AG09309 (cell line): Measurements from ENCODE around the gene FNDC3B.

Source experiments
- DNase-seq: peaks from one replicate; pipeline ENCODE4 v3.0.0-alpha.2; 2010; ENCODE audit warnings: low read depth
- H3K4me3 ChIP-seq: 2 replicates; pipeline ENCODE4 v1.5.1; 2011; ENCODE audit warnings: mild to moderate bottlenecking, low read depth, low read length, moderate library complexity; ENCODE audit not compliant: control insufficient read depth
- TF ChIP-seq, protein P1 (sequence below): IDR thresholded peaks from 2 replicates; pipeline ENCODE4 v1.5.1; 2011; ENCODE audit warnings: mild to moderate bottlenecking, low read depth, low read length, inconsistent platforms; ENCODE audit not compliant: insufficient read depth, control insufficient read depth; ENCODE audit errors: missing control alignments

The FNDC3B gene

DNA sequence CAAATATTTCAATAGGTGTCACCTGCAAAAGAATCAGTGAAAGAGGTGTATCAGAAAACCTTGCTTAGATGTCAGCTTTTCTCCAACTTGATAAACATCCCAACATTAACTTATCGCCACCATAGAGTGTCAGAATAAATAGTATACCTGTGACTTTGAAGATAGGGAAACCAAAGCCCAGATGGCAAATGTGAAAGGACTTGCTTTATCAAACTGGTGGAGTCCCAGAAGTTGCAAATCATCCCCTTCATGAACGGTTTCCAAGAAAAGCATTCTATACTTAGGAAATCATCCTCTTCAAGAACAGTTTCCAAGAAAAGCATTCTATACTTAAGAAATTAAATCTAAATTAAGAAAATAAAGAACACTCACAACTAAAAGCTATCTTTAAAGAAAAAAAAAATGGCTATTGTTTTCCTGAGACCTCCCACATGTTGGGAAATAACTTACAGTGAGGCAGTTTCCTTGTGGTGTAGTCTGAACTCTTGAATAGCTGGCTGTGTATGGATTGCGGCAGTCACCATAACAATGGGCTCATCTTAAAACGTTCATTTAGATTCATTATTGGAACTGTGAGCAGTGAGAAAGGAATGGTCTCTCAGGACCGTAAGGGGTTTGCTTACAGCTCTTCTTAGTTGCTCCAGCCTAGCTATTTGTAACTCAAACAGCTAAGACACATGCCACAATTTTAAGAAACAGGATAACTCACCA lies 352.4 kb downstream of the FNDC3B start:
- no peak overlapping the region for H3K4me3 ChIP-seq
- no peak for DNase-seq
- TF ChIP-seq, protein P1, sequence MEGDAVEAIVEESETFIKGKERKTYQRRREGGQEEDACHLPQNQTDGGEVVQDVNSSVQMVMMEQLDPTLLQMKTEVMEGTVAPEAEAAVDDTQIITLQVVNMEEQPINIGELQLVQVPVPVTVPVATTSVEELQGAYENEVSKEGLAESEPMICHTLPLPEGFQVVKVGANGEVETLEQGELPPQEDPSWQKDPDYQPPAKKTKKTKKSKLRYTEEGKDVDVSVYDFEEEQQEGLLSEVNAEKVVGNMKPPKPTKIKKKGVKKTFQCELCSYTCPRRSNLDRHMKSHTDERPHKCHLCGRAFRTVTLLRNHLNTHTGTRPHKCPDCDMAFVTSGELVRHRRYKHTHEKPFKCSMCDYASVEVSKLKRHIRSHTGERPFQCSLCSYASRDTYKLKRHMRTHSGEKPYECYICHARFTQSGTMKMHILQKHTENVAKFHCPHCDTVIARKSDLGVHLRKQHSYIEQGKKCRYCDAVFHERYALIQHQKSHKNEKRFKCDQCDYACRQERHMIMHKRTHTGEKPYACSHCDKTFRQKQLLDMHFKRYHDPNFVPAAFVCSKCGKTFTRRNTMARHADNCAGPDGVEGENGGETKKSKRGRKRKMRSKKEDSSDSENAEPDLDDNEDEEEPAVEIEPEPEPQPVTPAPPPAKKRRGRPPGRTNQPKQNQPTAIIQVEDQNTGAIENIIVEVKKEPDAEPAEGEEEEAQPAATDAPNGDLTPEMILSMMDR: no peak

DNA sequence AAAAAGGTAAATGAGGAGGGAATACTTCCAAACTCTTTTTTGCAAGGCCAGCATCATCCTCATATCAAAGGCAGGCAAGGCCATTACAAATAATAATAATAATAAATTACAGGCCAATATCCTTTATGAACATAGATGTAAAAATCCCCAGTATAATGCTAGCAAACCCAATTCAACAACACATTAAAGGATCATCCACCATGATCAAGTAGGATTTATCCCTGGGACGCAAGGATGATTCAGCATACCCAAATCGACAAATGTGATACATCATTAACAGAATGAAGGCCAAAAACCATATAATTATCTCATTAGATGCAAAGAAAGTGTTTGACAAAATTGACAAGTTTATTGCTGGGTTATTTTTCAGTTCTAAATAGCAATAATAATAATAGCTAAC lies 355.3 kb downstream of the FNDC3B start:
- H3K4me3 ChIP-seq: no peak overlapping the region
- TF ChIP-seq, protein P1: no peak
- DNase-seq: no peak

DNA sequence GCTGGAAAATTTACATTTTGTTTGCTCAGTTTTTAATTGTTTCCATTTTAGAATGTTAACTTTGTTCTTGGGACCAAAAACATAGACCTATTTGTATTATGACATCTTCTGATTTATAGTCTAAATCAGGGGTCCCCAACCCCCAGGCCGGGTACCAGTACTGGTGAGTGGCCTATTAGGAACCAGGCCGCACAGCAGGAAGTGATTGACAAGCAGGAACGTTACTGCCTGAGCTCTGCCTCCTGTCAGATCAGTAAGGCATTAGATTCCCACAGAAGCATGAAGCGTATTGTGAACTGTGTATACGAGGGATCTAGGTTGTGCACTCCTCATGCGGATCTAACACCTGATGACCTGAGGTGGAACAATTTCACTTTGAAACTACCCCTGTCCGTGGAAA lies 357.0 kb downstream of the FNDC3B start:
- no peak for DNase-seq
- TF ChIP-seq, protein P1: no peak
- no peak overlapping the region for H3K4me3 ChIP-seq

DNA sequence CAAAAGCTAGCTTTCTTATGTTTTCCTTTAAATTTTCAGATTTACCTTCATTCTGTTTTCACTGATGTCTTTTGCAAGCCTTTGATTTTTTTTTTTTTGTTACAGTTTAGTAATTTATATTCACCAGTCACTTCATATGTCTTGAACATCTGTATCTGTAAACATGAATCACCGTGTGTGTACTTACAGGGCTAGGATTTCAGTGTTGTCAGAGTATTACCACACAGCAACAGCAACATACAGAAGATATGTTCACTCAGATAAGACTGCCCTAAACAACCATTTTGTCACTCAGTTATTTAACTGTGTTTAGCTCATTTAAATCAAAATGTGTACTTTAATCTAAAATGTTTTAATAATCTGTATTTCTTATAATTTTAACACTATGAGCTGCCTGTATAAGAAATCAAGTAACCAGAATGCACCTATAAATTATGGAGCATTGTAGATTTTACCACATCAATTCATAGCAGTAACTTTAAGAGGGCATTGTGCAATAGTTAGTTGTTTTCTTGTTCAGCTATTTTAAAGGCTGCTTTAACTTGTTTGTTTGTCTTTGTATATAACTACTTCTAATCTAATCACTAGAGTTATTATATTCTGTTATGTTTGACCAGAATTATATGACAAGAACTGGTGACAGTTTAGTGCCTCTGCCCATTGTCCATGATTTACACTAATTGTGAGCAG lies 358.5 kb downstream of the FNDC3B start:
- TF ChIP-seq, protein P1: no peak
- no peak overlapping the region for H3K4me3 ChIP-seq
- no peak for DNase-seq

DNA sequence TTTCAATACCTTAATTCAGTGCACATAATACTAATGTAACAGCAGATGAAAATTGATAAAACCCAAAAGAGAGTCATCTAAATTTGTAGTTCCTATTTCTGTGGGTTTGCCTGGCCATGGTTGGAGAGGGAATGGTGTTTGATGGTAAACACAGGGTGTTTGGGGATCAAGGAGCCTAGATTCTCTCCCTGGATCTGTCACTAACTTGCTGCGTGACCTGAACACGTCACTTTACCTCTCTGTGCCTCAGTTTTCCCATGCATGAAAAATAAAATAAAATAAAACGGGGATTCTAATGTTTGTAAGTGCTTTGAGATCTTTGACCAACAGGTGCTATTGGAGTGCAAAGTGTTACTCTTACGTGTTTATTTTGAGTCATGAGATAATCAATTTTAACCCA lies 359.1 kb downstream of the FNDC3B start:
- no peak for DNase-seq
- TF ChIP-seq, protein P1: no peak
- no peak overlapping the region for H3K4me3 ChIP-seq

DNA sequence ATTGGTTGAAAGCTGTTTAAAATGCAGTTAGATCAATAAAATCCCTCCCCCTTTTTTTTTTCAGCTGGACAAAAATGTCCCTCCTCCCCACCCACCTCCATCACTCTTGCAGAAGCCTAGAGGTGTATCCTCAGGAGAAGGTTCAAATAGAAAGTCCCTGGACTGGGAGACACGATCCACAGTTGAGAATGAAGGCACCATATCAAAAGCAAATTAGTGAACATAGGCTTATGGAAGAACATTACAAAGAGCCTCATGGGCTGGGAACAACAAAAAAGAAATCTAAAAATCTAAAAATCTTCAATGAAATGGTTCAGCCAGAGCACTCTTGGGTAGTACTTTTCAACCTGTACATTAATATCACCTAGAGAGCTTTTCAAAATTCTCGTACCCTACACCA lies 362.7 kb downstream of the FNDC3B start:
- TF ChIP-seq, protein P1: no peak
- DNase-seq: no peak
- no peak overlapping the region for H3K4me3 ChIP-seq
